ENCODE results near the gene PLA2G12B. TPM values are rescaled to one million over a fixed set of nuclear protein-coding genes. Genes with fewer than 3 reads are reported as not detected.

The PLA2G12B gene
- total RNA-seq, 1 experiment from 2014 or later: 16.8 TPM

- Histone ChIP-seq H3K36me3 (ENCODE audit: control insufficient read depth, insufficient read depth, low read length) (no peaks in the 10 kb centered on the region), H3K9me3 (peaks cover 29% of the 10 kb centered on the region), H3K27me3 (replicated peaks; ENCODE audit: control insufficient read depth, insufficient read depth, low read length) (no peaks in the 10 kb centered on the region), H3K4me3 (ENCODE audit: low read depth, low read length) (no peak overlapping the region), H3K4me1 (no peaks in the 10 kb centered on the region)
- no peaks in the 10 kb centered on the region for H3K27me3 Mint-ChIP-seq (ENCODE audit: insufficient read depth, unreplicated experiment)
- intact Hi-C loops (cut with micrococcal nuclease; ENCODE audit: unreplicated experiment): no loop called here
- DNase-seq: no peak
- H3K4me3 Mint-ChIP-seq (ENCODE audit: unreplicated experiment): no peak overlapping the region
- TF ChIP-seq, protein P1, sequence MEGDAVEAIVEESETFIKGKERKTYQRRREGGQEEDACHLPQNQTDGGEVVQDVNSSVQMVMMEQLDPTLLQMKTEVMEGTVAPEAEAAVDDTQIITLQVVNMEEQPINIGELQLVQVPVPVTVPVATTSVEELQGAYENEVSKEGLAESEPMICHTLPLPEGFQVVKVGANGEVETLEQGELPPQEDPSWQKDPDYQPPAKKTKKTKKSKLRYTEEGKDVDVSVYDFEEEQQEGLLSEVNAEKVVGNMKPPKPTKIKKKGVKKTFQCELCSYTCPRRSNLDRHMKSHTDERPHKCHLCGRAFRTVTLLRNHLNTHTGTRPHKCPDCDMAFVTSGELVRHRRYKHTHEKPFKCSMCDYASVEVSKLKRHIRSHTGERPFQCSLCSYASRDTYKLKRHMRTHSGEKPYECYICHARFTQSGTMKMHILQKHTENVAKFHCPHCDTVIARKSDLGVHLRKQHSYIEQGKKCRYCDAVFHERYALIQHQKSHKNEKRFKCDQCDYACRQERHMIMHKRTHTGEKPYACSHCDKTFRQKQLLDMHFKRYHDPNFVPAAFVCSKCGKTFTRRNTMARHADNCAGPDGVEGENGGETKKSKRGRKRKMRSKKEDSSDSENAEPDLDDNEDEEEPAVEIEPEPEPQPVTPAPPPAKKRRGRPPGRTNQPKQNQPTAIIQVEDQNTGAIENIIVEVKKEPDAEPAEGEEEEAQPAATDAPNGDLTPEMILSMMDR (IDR thresholded peaks at IDR 0.05; ENCODE audit: insufficient read depth in 1 of 2, low read depth in 1 of 2, low read length in 1 of 2, severe bottlenecking in 1 of 2, unreplicated experiment in 1 of 2): no peak
- peaks cover 36% of the 10 kb centered on the region for H3K9me3 Mint-ChIP-seq (ENCODE audit: unreplicated experiment)
- no TSS peak for BruUV-seq (replicated peaks)
- ChIA-PET CTCF (no interaction called here), POLR2A (no interaction called here)
- H3K4me1 Mint-ChIP-seq (ENCODE audit: low read depth, unreplicated experiment): no peaks in the 10 kb centered on the region
- H3K36me3 Mint-ChIP-seq (ENCODE audit: insufficient read depth, unreplicated experiment): no peaks in the 10 kb centered on the region
- no peak overlapping the region for H3K27ac Mint-ChIP-seq (ENCODE audit: unreplicated experiment)
Observed at GRCh38 chr10:72981882-72982529, 27.4 kb upstream of the PLA2G12B start.

DNA sequence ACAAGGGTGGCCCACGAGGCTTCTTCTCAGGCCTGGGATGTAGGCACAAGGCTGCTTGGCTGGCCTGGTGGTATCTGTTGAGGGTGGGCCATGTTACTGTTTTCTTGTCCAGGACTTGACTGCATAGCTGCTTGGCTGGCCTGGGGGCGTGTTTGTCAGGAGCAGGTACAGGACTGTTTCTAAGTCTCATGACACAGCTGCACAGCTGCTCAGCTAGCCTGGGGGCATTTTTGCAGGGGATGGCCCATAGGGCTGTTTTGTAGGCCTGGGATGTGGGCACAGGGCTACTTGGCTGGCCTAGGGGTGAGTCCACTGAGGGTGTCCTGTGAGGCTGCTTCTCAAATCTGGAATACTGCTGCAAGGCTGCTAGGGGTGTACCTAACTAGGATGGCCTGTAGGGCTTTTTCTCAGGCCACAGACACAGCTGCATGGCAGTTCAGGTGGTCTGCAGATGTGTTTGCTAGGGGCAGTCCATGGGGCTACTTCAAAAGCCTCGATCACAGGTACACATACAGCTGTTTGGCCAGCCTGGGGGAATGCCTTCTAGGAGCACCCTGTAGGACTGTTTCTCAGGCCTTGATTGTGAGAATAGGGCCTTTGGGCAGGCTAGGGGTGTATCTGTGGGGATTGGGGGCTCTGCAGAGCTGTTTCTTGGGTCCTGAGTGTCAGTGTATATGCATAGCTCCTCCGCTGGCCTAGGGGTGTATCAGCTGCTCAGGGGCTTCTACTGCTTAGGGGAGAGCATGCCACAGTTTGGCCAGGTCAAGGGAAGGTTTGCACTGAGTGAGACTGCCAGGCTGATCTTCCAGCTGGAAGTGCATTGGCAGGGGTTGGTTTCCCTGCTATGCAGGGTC is 26.6 kb upstream of the PLA2G12B start:
- POLR2A ChIA-PET: no interaction called here
- H3K27me3 Mint-ChIP-seq (ENCODE audit: insufficient read depth, unreplicated experiment): no peaks in the 10 kb centered on the region
- H3K27ac Mint-ChIP-seq (ENCODE audit: unreplicated experiment): no peak overlapping the region
- H3K4me3 ChIP-seq (ENCODE audit: low read depth, low read length): no peak overlapping the region
- H3K9me3 ChIP-seq: peaks cover 29% of the 10 kb centered on the region
- no peaks in the 10 kb centered on the region for H3K27me3 ChIP-seq (replicated peaks; ENCODE audit: control insufficient read depth, insufficient read depth, low read length)
- no TSS peak for BruUV-seq (replicated peaks)
- no peak for DNase-seq
- H3K36me3 Mint-ChIP-seq (ENCODE audit: insufficient read depth, unreplicated experiment): no peaks in the 10 kb centered on the region
- no peaks in the 10 kb centered on the region for H3K4me1 Mint-ChIP-seq (ENCODE audit: low read depth, unreplicated experiment)
- TF ChIP-seq, protein P1 (IDR thresholded peaks at IDR 0.05; ENCODE audit: insufficient read depth in 1 of 2, low read depth in 1 of 2, low read length in 1 of 2, severe bottlenecking in 1 of 2, unreplicated experiment in 1 of 2): no peak
- no peaks in the 10 kb centered on the region for H3K36me3 ChIP-seq (ENCODE audit: control insufficient read depth, insufficient read depth, low read length)
- H3K4me1 ChIP-seq: no peaks in the 10 kb centered on the region
- no peak overlapping the region for H3K4me3 Mint-ChIP-seq (ENCODE audit: unreplicated experiment)
- CTCF ChIA-PET: no interaction called here
- intact Hi-C loops (cut with micrococcal nuclease; ENCODE audit: unreplicated experiment): no loop called here
- peaks cover 41% of the 10 kb centered on the region for H3K9me3 Mint-ChIP-seq (ENCODE audit: unreplicated experiment)

DNA sequence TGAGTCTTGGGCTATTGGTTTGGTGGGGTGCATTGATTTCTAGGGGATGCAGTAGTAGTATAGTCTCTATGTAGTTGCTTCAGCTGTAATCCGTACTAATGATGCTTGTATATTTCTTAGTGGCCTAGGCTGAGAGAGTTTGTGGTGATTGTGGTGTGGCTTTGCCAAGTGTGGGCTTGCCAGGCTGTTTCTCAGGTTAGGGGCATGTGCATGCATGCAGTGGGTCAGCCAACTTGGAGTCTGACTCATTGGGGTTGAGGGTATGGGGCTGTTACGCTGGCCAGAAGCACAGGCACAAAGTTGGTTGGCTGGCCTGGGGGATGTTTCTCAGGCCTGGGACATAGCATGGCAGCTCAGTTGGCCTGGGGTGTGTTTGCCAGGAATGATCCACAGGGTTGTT is 25.7 kb upstream of the PLA2G12B start:
- no peak for DNase-seq
- H3K27me3 Mint-ChIP-seq (ENCODE audit: insufficient read depth, unreplicated experiment): no peaks in the 10 kb centered on the region
- BruUV-seq (replicated peaks): no TSS peak
- intact Hi-C loops (cut with micrococcal nuclease; ENCODE audit: unreplicated experiment): no loop called here
- TF ChIP-seq, protein P1 (IDR thresholded peaks at IDR 0.05; ENCODE audit: insufficient read depth in 1 of 2, low read depth in 1 of 2, low read length in 1 of 2, severe bottlenecking in 1 of 2, unreplicated experiment in 1 of 2): no peak
- Histone ChIP-seq H3K9me3 (peaks cover 34% of the 10 kb centered on the region), H3K36me3 (ENCODE audit: control insufficient read depth, insufficient read depth, low read length) (no peaks in the 10 kb centered on the region), H3K27me3 (replicated peaks; ENCODE audit: control insufficient read depth, insufficient read depth, low read length) (no peaks in the 10 kb centered on the region), H3K4me3 (ENCODE audit: low read depth, low read length) (no peak overlapping the region), H3K4me1 (no peaks in the 10 kb centered on the region)
- H3K4me3 Mint-ChIP-seq (ENCODE audit: unreplicated experiment): no peak overlapping the region
- H3K4me1 Mint-ChIP-seq (ENCODE audit: low read depth, unreplicated experiment): no peaks in the 10 kb centered on the region
- ChIA-PET POLR2A (no interaction called here), CTCF (no interaction called here)
- H3K9me3 Mint-ChIP-seq (ENCODE audit: unreplicated experiment): peaks cover 48% of the 10 kb centered on the region
- no peaks in the 10 kb centered on the region for H3K36me3 Mint-ChIP-seq (ENCODE audit: insufficient read depth, unreplicated experiment)
- no peak overlapping the region for H3K27ac Mint-ChIP-seq (ENCODE audit: unreplicated experiment)
